BJ (cell line): Measurements from ENCODE around the gene SOWAHB. TPM values are rescaled to one million over a fixed set of nuclear protein-coding genes. Genes with fewer than 3 reads are reported as not detected.

Source experiments
- CTCF ChIA-PET: fragments of 350-600 bp; formaldehyde crosslinking; extraction: SDS; loops from one replicate; lab custom pipeline; 2021; ENCODE audit warnings: antibody characterized with exemption, inconsistent platforms; lab: Yijun Ruan, JAX
- POLR2A ChIA-PET: fragments of 300-600 bp; sonication (Branson Sonifier 250); formaldehyde crosslinking; extraction: SDS; loops from one replicate; lab custom pipeline; 2021; ENCODE audit warnings: antibody characterized with exemption; lab: Charles Lee
- DNase-seq: peaks from one replicate; pipeline ENCODE4 v3.0.0-alpha.2; 2011; ENCODE audit warnings: low read depth
- H3K27me3 ChIP-seq: 2 replicates; pipeline ENCODE4 v1.6.0; 2011; ENCODE audit warnings: low read length; ENCODE audit not compliant: control insufficient read depth, insufficient read depth
- H3K36me3 ChIP-seq: 2 replicates; pipeline ENCODE4 v1.5.1; 2011; ENCODE audit warnings: low read length; ENCODE audit not compliant: control insufficient read depth, insufficient read depth
- H3K4me3 ChIP-seq: 2 replicates; pipeline ENCODE4 v1.5.1; 2011; ENCODE audit warnings: low read depth, mild to moderate bottlenecking, control low read depth, low read length
- CTCF ChIP-seq: IDR thresholded peaks from 2 replicates; pipeline ENCODE4 v1.5.1; 2011; ENCODE audit warnings: low read depth, mild to moderate bottlenecking, control low read depth, inconsistent platforms, low read length, moderate library complexity; ENCODE audit not compliant: insufficient read depth
- polyA plus RNA-seq: library from polyadenylated mRNA; depleted of rRNA; stranded (reverse); fragments of >200 nt; gene quantifications from 2 replicates; pipeline ENCODE4 v1.2.3, GENCODE V29; 2011; rRNA removed

SOWAHB gene
- polyA plus RNA-seq, 1 experiment = 0.04 TPM

GRCh38 chr4:76856243-76857073 lies 41.5 kb downstream of the SOWAHB start:
- Histone ChIP-seq H3K4me3 (no peak overlapping the region), H3K36me3 (no peaks in the 10 kb centered on the region), H3K27me3 (no peaks in the 10 kb centered on the region)
- ChIA-PET CTCF (interaction anchor here (1.4 to 1.6 kb wide), 2 partner anchors 13 to 352 kb away, joined by 3 read pairs; no protein-coding TSS in a partner anchor), POLR2A (interaction anchor here (0.7 kb wide), 1 partner anchor 433 kb away, joined by 3 read pairs; no protein-coding TSS in a partner anchor)
- TF ChIP-seq CTCF = no peak
- DNase-seq = peak; percentile 41

- ChIA-PET CTCF (interaction anchor here (0.5 kb wide), 1 partner anchor 11 kb away, joined by 3 read pairs; no protein-coding TSS in a partner anchor), POLR2A (no interaction called here)
- Histone ChIP-seq H3K27me3 (no peaks in the 10 kb centered on the region), H3K4me3 (no peak overlapping the region), H3K36me3 (no peaks in the 10 kb centered on the region)
- TF ChIP-seq CTCF = no peak
- DNase-seq = no peak
Observed at GRCh38 chr4:76854858-76855257, 43.1 kb downstream of the SOWAHB start.

GRCh38 chr4:76851375-76851774 lies 46.6 kb downstream of the SOWAHB start:
- H3K27me3 ChIP-seq = no peaks in the 10 kb centered on the region
- DNase-seq = no peak
- ChIA-PET CTCF (no interaction called here), POLR2A (no interaction called here)
- no peaks in the 10 kb centered on the region for H3K36me3 ChIP-seq
- H3K4me3 ChIP-seq = no peak overlapping the region
- TF ChIP-seq CTCF = no peak

DNA sequence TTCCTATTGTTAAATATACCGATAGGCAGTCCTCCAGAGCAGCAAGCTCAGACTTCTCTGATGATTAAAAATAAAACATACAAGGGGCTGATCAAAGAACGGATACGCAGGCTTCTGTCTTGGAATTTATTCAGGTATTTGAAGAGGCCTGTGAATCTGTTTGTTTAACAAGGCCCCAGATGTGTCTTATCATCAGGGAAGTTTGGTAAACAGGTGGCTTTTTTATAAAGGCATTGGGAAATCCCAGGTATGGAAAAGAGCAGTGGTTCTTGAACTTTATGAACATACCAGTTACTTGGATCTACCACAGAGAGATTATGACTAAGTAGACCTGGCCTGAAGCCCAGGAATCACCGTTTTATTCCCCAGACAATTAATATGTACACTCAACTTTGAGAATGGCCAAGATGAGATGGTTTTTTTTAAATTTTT lies 47.9 kb downstream of the SOWAHB start:
- H3K36me3 ChIP-seq = no peaks in the 10 kb centered on the region
- no peaks in the 10 kb centered on the region for H3K27me3 ChIP-seq
- H3K4me3 ChIP-seq = no peak overlapping the region
- ChIA-PET POLR2A (no interaction called here), CTCF (no interaction called here)
- no peak for TF ChIP-seq CTCF
- peak; percentile 90 for DNase-seq

Other genes starting within 250 kb of the SOWAHB start
- 346 and 638 TPM in 2 replicates for gene SEPTIN11, start 51.6 kb upstream of the SOWAHB start, polyA plus RNA-seq
- gene CCNI, start 177.8 kb upstream of the SOWAHB start, polyA plus RNA-seq = 85.1 and 109 TPM in 2 replicates